NCI-H2081 (cell line): ENCODE data around the gene GPBP1.
"Not testable (repeated sequence)": the region's sequence is repeated elsewhere in the genome, so short reads cannot be mapped to it uniquely, and the experiment has no call there.

ENCODE experiments used
- DNase-seq, 2 experiments: peaks; one replicate each; lab custom pipeline; 2025; lab: John Stamatoyannopoulos, UW

GPBP1 gene

GRCh38 chr5:57176350-57176857 is 2.5 kb downstream of the GPBP1 start:
- DNase-seq: no peak

- DNase-seq: no peak
These were observed 3.8 kb downstream of the GPBP1 start for GRCh38 chr5:57177479-57178156.

GRCh38 chr5:57178238-57178637 is 4.4 kb downstream of the GPBP1 start:
- not testable (repeated sequence) for DNase-seq

GRCh38 chr5:57179262-57180200 is 5.7 kb downstream of the GPBP1 start:
- no peak for DNase-seq

- DNase-seq: no peak
These were observed 7.3 kb downstream of the GPBP1 start for GRCh38 chr5:57181154-57181553.

- no peak for DNase-seq
These were observed 10.5 kb downstream of the GPBP1 start for GRCh38 chr5:57184322-57184721.

- DNase-seq: no peak
These were observed 11.5 kb downstream of the GPBP1 start for GRCh38 chr5:57185313-57185712.

- DNase-seq: no peak
These were observed 12.3 kb downstream of the GPBP1 start for GRCh38 chr5:57186194-57186593.

GRCh38 chr5:57187977-57188376 is 14.1 kb downstream of the GPBP1 start:
- not testable (repeated sequence) for DNase-seq

GRCh38 chr5:57189515-57189914 is 15.7 kb downstream of the GPBP1 start:
- DNase-seq: no peak

- no peak for DNase-seq
These were observed 16.7 kb downstream of the GPBP1 start for GRCh38 chr5:57190593-57190992.

GRCh38 chr5:57191163-57191562 is 17.3 kb downstream of the GPBP1 start:
- no peak for DNase-seq

- no peak for DNase-seq
These were observed 18.1 kb downstream of the GPBP1 start for GRCh38 chr5:57191986-57192385.

GRCh38 chr5:57192832-57193231 is 19.0 kb downstream of the GPBP1 start:
- not testable (repeated sequence) for DNase-seq

- DNase-seq: no peak
These were observed 20.0 kb downstream of the GPBP1 start for GRCh38 chr5:57193757-57194413.

GRCh38 chr5:57194653-57195052 is 20.8 kb downstream of the GPBP1 start:
- no peak for DNase-seq

- no peak for DNase-seq
These were observed 21.2 kb downstream of the GPBP1 start for GRCh38 chr5:57195060-57195459.

GRCh38 chr5:57199866-57200265 is 26.0 kb downstream of the GPBP1 start:
- DNase-seq: no peak

- DNase-seq: no peak
These were observed 29.0 kb downstream of the GPBP1 start for GRCh38 chr5:57202811-57203210.

GRCh38 chr5:57207007-57207653 is 33.3 kb downstream of the GPBP1 start:
- DNase-seq: no peak

GRCh38 chr5:57207681-57208080 is 33.8 kb downstream of the GPBP1 start:
- no peak for DNase-seq
